ENCODE results near the gene WNT3A.
A peak's percentile ranks its signal among the peaks of the same experiment; 100 is the strongest.

The WNT3A gene

DNA sequence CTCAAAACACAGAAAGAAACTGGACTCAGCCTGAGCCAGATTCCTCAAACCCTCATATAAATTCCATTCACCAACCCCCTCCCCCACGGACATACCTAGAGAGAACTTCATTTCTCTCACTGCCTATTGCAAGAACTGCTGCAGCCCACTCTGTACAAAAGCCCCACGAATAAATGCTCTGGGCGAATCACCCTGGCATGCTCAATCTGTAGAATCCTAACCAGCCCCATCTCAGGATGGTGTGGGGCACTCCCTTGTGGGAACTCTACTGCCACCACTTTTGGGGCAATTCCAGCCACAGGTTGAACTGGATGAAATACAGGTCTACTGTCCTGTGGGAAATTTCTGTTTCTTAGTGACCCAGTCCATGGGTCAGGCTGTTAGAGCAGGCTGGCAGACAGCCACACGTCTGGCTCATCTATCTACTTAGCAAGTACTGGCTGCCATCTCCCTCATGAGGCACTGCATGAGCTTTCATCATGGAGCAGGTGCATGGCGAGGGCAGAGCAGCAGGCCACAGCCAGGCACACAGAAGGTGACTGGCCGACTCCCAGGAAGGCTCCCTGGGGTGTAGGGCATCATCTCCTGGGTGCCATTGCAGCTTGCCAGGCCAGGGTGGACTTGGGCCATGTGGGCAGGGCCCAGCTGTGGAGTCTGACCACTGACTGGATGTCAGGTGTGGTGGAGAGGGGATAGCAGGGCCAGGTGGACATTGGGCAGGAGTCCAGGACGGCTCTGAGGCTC lies 97.9 kb downstream of the WNT3A start:
- DNase-seq: no peak

DNA sequence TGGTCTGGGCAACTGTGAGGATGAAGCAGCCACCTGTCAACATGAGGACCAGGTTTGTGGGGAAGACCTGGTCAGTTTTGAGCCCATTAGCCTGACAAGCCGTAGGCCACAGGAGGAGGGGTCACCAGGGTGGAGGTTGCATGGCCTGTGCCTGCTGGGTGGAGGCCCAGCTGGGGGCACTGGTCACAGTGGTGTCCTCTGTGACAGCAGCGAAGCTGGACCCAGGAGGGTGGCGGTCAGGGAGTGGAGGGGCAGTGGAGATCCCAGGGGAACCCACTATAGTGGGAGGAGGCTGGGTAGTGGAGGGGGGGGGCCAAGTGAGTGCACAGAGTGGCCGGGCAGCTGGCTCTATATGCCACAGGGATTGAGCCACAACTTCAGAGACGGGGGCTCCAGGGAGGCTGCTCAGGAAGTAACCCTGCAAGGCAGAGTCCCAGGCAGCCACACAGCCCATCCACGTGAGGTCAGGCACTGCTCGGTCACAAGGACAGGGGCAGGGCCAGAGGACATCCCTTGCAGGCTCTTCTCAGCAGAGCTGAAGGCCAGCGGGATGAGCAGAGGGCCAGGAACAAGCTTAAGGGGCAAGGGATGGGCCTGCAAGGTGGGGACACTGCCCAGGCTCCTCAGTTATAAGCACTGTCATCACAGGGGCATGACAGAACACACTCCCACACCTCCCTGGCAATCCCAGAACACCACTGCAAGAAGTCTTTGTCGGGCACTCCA lies 98.6 kb downstream of the WNT3A start:
- DNase-seq: no peak

DNA sequence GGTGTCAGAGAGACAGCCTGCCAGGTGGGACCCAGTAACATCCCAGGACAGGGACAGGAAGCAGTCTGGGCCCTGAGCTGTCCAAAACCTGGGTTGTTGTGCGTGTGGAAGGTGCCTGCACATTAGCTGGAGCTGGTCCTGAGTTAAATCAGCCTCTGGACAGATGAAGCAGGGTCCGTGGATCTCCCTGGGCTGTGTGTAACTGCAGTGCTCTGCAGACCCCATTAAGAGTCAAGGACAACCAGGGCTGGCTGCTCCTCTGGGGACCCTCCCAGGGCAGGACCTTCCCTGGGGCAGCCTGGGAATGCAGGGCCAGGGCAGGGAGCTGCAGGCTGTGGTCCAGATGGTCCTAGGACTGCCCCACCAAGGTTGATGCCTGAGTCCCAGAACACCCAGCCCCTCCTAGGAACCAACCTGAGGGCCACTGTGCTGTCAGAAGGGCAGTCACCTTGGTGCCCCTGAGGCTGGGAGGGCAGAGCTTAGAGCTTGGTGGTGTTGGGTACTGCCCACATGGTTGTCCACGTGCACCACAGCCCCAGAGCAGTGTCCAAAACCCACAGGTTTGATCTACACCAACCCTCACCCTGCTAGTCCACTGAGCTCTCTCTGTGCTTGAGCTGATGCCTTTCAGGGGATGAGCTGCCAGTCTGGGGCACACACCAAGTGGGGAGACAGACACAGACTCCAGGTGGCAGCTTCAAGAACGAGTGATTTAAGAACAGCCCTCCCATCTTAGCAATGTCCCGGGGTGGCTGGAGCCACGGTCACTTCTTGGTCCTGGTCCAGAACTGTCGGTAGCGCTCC lies 99.4 kb downstream of the WNT3A start:
- DNase-seq: no peak

DNA sequence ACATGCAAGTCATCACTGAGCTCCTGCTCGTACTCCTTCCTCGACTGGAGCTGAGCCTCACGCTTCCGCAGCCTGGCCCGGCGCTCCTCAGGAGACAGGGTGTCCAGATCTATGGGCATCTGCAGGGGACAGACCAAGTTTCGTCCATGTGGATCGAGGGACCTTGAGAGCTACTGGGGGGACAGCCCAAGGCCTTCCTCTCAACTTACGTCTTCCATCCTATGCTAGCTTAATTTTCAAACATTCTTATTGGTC lies 99.9 kb downstream of the WNT3A start:
- no peak for DNase-seq

DNA sequence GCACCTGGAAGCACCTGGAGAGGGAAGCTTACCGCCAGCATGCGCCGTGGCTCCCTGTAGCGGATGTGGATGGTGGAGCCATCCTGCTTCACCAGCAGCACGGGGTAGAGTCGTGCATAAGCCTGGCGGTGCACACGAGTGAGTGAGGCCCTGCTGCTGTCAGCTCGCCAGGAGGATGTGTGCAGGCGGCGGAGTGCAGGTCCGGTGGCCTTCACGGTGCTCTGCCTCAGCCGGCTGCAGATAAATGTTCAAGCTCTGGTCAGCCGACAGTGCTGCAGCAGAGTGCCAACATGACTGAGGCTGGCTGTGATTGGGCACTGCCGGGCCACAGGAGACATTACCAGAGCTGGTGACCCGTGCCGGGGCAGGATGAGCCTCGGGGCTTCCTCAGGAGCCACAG lies 100.8 kb downstream of the WNT3A start:
- no peak for DNase-seq

DNA sequence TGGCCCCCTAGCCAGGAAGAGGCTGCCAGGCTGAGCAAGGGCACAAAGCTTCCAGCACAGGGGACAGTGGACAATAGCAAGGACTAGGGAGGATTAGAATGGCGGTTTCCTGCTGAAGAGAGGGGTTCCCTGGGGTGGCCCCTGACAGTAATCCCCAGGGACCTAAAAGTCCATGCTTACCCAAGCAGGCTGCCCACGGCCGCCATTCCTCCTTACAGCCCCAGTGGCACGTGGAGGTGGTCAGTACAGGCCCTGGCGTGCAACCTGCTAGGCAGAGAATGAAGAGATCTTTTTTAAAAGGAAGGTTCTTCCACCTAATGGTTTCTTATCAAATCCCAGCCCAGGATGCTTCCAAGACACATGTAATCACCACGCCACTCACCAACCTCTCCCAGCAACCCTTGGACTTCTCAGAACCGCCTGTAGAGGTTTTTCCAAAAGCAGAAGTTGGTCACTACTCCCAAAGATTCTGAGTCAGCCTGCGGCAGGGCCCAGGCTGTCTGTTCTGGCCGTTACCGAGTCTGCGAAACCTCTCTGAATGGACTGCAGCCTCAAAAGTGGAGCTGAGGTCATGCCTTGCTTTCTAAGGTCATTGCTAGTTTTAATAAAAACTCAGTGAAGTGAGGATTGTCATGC lies 101.4 kb downstream of the WNT3A start:
- DNase-seq: no peak

DNA sequence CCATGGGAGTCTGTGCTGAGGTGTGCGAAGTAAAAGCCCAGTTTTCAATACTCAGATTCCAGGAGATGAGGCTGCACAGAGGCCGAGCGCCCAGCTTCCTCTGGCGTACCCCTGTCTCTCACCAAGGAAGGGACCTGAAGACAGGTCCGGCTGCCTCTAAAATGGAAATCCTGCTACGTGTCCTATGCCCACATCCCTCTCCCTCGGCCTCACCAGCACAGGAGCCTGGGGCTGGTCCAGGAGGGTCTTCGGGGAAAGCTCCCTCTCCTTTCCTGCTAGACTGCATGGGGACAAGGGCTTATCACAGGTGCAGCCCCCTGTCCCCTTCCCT lies 101.9 kb downstream of the WNT3A start:
- DNase-seq: no peak

DNA sequence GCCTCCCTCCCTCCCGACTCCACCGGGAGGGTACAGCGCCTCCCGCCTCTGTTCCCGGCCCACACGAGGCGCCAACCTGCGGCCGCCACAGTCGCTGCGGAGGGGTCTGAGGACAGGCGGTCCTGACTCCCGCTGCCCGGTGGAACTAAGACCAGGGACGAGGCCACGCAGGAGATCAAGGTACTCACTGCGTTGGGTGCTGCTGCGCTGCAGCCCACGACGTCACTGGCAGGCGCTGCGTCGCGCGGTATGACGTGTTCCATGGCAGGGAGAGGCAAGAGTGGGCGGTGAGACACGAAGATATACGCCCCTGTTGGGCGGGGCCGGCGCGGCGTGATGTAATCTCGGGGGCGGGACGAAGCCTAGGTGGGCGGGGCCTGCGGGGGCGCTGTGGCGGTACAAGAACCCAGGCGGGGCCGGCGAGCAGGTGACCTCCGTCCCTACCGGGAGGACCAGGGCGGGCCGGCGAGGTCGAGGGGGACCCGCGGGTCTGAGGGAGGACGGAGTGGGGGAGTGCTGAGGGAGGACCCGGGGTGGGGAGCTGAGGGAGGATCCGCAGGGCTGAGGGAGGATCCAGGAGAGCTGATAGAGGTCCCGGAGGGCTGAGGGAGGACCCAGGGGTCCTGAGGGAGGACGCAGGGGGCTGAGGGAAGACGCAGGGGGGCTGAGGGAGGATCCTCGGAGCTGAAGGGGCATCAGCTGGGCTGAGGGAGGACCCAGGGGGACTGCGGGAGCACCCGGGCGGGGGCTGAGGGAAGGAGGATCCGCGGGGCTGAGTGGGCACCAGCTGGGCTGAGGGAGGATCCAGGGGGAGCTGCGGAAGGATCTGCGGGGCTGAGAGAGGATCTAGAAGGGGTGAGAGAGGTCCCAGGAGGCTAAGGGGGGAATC lies 102.5 kb downstream of the WNT3A start, which contains the start of gene MRPL55:
Gene MRPL55, minus strand, starts transcription at position 227 of the 889 bp plus-strand sequence. CDS start 1,039 bp downstream, outside the sequence.
- peak; percentile 79 for DNase-seq

DNA sequence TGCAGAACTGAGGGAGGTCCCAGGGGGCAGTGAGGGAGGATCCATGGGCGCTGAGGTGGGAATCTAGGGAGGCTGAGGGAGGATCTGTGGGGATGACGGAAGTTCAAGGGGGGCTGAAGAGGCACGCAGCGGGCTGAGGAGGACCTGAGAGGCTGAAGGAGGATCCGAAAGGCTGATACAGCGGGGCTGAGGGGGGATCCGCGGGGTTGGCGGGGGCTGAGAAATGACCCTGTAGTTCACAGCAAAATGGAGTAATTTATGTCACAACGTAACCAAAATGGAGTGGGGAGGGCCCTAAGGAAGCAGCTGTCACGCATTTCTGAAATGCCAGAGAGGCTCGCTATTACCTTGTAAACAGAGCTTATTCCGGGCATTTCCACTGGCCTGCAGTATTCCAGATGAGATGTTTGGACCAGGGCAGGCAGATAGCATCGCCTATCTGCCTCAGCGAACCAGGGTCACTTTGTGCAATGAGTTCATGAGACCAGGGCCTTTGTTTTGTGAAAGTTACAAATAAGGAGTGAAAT lies 103.2 kb downstream of the WNT3A start:
- no peak for DNase-seq

DNA sequence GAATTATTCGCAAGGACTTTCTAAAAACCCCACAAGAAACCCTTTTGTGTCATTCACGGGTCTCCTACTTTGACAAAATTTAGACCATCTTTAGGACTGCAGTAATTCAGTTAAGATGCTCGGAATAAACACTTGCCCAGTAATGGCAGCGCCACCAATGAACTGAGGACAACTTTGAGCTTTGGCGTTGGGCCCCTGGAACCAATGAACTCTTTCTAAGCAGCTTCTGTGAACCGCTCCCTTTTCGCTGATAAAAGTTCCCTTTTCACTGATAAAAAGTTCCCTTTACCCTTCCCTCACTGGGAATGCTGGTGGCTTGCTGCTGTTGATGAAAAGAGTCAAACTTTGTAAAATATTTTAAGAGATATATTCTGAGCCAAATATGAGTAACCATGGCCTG lies 103.8 kb downstream of the WNT3A start:
- DNase-seq: no peak

Measured in GF-D8 (cell line).